ENCODE results near the gene TMBIM1. TPM values are rescaled to one million over a fixed set of nuclear protein-coding genes. Genes with fewer than 3 reads are reported as not detected.

The TMBIM1 gene
- polyA plus RNA-seq, 3 donors, result 101 to 139 (median 129) TPM

DNA sequence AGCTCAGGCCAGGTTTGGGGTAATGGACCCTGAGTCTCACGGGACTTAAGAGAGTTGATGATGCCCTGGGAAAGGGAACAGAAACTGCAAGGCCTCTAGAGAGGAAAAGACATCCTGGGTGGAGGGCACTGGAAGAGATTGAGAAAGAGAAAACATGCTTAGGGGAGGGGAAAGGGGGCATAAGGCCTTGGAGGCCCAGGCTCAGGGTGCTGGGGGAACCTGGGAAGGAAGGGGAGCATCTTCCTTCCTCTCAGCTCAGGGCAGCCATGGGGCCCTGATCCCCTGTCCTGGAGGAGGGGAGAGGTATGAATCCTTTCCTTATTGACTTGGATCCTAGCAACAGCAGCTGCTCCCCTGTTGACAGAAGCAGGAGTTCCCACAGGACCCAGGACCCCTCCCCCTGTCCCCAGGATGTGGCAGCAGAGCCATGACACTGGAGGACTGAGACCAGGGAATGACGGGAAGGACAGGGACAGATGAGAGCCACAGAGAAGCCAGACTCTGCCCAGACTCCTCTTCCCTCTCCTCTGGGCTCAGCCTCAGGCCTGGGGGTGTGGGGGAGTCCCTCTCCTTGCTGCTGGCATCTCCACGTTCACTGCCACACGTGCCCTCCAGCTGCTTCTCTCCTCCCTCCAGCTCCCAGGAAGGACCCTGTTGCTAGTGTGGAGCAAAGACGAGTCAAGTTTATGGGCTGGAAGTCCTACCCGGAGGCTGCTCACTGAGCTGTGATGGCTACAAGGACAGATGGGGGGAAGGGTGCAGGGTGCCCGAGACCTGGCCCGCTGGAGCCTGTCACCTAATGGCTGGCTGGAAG, 30.7 kb downstream of the TMBIM1 start:
- peak overlapping the region; percentile 38 to 85 (median 45) for H3K4me3 ChIP-seq (replicated peaks in 1 of 3; ENCODE audit: low read depth in 2 of 3, low read length in 3 of 3)
- intact Hi-C loops (cut with micrococcal nuclease), result loop anchor here in 1 of 2 donors (5.0 kb wide), 1 partner anchor 39 kb away; no protein-coding TSS in a partner anchor

DNA sequence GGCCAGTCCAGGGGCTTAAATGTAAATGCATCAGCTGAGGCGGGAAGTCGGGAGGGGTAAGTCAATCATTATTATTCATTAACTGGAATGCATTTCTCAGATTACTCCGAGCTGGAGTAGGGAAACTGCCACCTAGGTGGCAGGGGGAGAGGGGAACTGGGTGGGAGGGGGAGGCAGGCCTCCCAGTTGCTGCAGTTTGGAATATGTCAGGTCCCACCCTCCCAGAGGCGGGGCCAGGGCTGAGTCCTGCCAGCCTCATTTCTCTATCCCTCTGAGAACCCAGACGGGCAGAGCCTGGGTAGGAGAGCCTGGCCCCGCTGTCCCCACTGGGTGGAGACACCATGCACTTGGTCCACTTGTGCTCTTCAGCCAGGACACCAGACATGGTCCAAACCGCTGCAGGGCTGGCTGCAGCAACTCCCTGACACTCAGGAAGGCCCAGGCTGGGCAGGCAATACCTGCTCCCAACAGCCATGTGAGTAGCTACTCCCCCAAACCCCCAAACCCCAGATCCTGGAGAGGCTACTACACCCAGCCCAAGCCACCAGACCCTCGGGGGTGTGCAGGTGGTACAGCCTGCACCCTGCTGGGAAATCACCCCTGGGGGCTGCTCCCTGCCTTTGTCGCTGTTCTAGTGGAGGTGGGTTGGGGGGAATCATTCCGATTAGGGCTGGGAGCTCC, 31.4 kb downstream of the TMBIM1 start, which contains the start of gene GPBAR1:
Gene GPBAR1 (plus strand): TSS at position 274 of the 681 bp plus-strand sequence. CDS start 1,710 bp downstream, outside the sequence.
- peak within 1 kb of the TSS; percentile 38 to 85 (median 45) for H3K4me3 ChIP-seq (replicated peaks in 1 of 3; ENCODE audit: low read depth in 2 of 3, low read length in 3 of 3)
- peak within 1 kb of the TSS; percentile 87 to 93 for H3K27ac ChIP-seq (ENCODE audit: low read depth in 1 of 2, low read length in 2 of 2)
- Mint-ChIP-seq H3K4me3 (peak within 1 kb of the TSS; percentile 84 to 93), H3K27me3 (ENCODE audit: low read depth in 3 of 3) (no peaks in the 10 kb centered on the region), H3K9me3 (no peaks in the 10 kb centered on the region), H3K36me3 (peaks cover 24 to 47% of the 10 kb centered on the region in 2 donors), H3K27ac (peak within 1 kb of the TSS; percentile 88 to 96 (median 93)), H3K4me1 (peaks cover 97% of the 10 kb centered on the region)
- H3K79me2 ChIP-seq (ENCODE audit: insufficient read depth, low read length), result peaks cover 67% of the 10 kb centered on the region
- H3K4me2 ChIP-seq (replicated peaks; ENCODE audit: extremely low read depth, low read length, poor library complexity, severe bottlenecking), result peak within 1 kb of the TSS; percentile 97
- H3K9me3 ChIP-seq (replicated peaks in 1 of 2; ENCODE audit: control insufficient read depth in 1 of 2, insufficient read depth in 1 of 2, low read length in 2 of 2), result no peaks in the 10 kb centered on the region
- intact Hi-C loops (cut with micrococcal nuclease), result loop anchor here in 1 of 2 donors (5.0 kb wide), 1 partner anchor 39 kb away; no protein-coding TSS in a partner anchor
- H4K20me1 ChIP-seq (ENCODE audit: insufficient read depth, low read length), result peaks cover 58% of the 10 kb centered on the region
- peaks cover 34 to 40% of the 10 kb centered on the region in 2 donors for H3K36me3 ChIP-seq (replicated peaks in 1 of 2; ENCODE audit: control insufficient read depth in 1 of 2, insufficient read depth in 2 of 2, low read length in 2 of 2)
- H3K27me3 ChIP-seq (ENCODE audit: control insufficient read depth in 2 of 2, insufficient read depth in 2 of 2, low read length in 2 of 2), result no peaks in the 10 kb centered on the region
- peaks cover 89 to 96% of the 10 kb centered on the region in 2 donors for H3K4me1 ChIP-seq (ENCODE audit: control insufficient read depth in 1 of 2, insufficient read depth in 2 of 2, low read length in 2 of 2)
- H3K9ac ChIP-seq (ENCODE audit: insufficient read depth, low read length, poor library complexity, severe bottlenecking), result peak within 1 kb of the TSS; percentile 70
- 33% methylated on average over 5 of the region's 10 CpGs for WGBS (ENCODE audit: insufficient coverage)
- H2AFZ ChIP-seq (ENCODE audit: insufficient read depth, low read depth, low read length, poor library complexity, severe bottlenecking), result peak within 1 kb of the TSS; percentile 54
- TF ChIP-seq, protein P1, sequence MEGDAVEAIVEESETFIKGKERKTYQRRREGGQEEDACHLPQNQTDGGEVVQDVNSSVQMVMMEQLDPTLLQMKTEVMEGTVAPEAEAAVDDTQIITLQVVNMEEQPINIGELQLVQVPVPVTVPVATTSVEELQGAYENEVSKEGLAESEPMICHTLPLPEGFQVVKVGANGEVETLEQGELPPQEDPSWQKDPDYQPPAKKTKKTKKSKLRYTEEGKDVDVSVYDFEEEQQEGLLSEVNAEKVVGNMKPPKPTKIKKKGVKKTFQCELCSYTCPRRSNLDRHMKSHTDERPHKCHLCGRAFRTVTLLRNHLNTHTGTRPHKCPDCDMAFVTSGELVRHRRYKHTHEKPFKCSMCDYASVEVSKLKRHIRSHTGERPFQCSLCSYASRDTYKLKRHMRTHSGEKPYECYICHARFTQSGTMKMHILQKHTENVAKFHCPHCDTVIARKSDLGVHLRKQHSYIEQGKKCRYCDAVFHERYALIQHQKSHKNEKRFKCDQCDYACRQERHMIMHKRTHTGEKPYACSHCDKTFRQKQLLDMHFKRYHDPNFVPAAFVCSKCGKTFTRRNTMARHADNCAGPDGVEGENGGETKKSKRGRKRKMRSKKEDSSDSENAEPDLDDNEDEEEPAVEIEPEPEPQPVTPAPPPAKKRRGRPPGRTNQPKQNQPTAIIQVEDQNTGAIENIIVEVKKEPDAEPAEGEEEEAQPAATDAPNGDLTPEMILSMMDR (IDR thresholded peaks at IDR 0.05), result peak; percentile 19
- peak in 2 of 3 donors; percentile 31 to 37 for DNase-seq

More for the DNA sequence above, 30.7 kb downstream of the TMBIM1 start:
- Histone ChIP-seq H3K36me3 (replicated peaks in 1 of 2; ENCODE audit: control insufficient read depth in 1 of 2, insufficient read depth in 2 of 2, low read length in 2 of 2) (peaks cover 38 to 43% of the 10 kb centered on the region in 2 donors), H3K9ac (ENCODE audit: insufficient read depth, low read length, poor library complexity, severe bottlenecking) (peak overlapping the region; percentile 70), H3K9me3 (replicated peaks in 1 of 2; ENCODE audit: control insufficient read depth in 1 of 2, insufficient read depth in 1 of 2, low read length in 2 of 2) (no peaks in the 10 kb centered on the region), H3K27me3 (ENCODE audit: control insufficient read depth in 2 of 2, insufficient read depth in 2 of 2, low read length in 2 of 2) (no peaks in the 10 kb centered on the region), H2AFZ (ENCODE audit: insufficient read depth, low read depth, low read length, poor library complexity, severe bottlenecking) (peak overlapping the region; percentile 54), H3K4me1 (ENCODE audit: control insufficient read depth in 1 of 2, insufficient read depth in 2 of 2, low read length in 2 of 2) (peaks cover 81 to 88% of the 10 kb centered on the region in 2 donors), H3K27ac (ENCODE audit: low read depth in 1 of 2, low read length in 2 of 2) (peak overlapping the region; percentile 87 to 93), H3K79me2 (ENCODE audit: insufficient read depth, low read length) (peaks cover 75% of the 10 kb centered on the region), H3K4me2 (replicated peaks; ENCODE audit: extremely low read depth, low read length, poor library complexity, severe bottlenecking) (peak overlapping the region; percentile 97), H4K20me1 (ENCODE audit: insufficient read depth, low read length) (peaks cover 60% of the 10 kb centered on the region)
- peaks cover 92% of the 10 kb centered on the region for H3K4me1 Mint-ChIP-seq
- peak overlapping the region; percentile 88 to 96 (median 92) for H3K27ac Mint-ChIP-seq
- peak overlapping the region; percentile 84 to 93 for H3K4me3 Mint-ChIP-seq
- H3K27me3 Mint-ChIP-seq (ENCODE audit: low read depth in 3 of 3), result no peaks in the 10 kb centered on the region
- no peaks in the 10 kb centered on the region for H3K9me3 Mint-ChIP-seq
- 10% methylated on average over 2 of the region's 8 CpGs for WGBS (ENCODE audit: insufficient coverage)
- TF ChIP-seq, protein P1 (IDR thresholded peaks at IDR 0.05), result no peak
- peak in 2 of 3 donors; percentile 69 to 71 for DNase-seq
- peaks cover 27 to 48% of the 10 kb centered on the region in 2 donors for H3K36me3 Mint-ChIP-seq
